ENCODE results near the gene NLGN2. TPM values are rescaled to one million over a fixed set of nuclear protein-coding genes. Genes with fewer than 3 reads are reported as not detected.

The NLGN2 gene
- polyA plus RNA-seq, 1 experiment: 8.9 TPM

DNA sequence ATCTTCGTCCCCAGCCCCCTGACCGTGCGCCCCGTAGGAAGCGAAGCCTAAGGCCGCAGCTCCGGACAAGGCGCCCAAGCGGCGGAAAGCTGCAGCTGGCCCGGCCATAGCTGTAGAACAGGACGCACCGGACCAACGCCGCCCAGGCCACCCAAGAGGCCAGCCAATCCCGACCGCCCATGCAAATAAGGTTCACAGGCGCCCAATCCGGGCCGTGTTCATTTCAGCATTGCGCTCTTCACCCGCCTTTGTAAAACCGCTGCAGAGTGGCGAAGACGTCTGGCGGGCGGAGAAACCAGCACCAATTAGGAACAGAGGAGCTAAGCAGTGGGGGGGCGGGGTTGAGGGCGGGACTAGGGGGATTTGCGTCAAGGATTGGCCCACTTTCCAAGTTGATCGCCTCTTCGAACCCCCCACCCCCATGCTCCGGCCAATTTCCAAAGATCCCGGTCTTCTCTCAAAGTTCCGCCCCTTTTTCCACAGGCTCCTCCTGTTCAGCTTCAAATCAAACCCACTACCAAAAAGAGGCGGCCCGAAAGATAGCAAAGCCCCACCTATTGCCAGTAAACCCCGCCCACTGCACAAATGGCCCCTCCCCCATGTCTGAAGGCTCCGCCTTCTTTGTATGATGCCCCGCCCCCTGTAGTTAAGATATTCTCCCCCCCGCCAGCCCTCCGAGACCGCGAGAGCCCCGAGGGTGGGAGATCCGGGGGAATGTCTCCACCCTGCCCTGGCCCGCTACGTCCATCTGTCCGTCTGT, 3.5 kb upstream of the NLGN2 start, which contains the start of gene TMEM256:
TSS of gene TMEM256 (minus strand) at position 121 of the 760 bp plus-strand sequence. CDS start at position 108, 13 bp downstream.
- Histone ChIP-seq H3K9me3 (ENCODE audit: control insufficient read depth, insufficient read depth, low read length) (no peaks in the 10 kb centered on the region), H3K27me3 (ENCODE audit: control insufficient read depth, insufficient read depth, low read length) (no peaks in the 10 kb centered on the region), H3K4me3 (ENCODE audit: low read depth, low read length) (peak within 1 kb of the TSS; percentile 87), H3K27ac (ENCODE audit: low read depth, low read length) (peak within 1 kb of the TSS; percentile 61)
- POLR2A ChIA-PET: interaction anchor here (0.6 to 1.9 kb wide), 26 partner anchors 9 to 806 kb away, joined by 3 to 20 read pairs (median 4); partner anchors contain the start of genes AURKB, CD68, DVL2 and NEURL4
- TF ChIP-seq, protein P1, sequence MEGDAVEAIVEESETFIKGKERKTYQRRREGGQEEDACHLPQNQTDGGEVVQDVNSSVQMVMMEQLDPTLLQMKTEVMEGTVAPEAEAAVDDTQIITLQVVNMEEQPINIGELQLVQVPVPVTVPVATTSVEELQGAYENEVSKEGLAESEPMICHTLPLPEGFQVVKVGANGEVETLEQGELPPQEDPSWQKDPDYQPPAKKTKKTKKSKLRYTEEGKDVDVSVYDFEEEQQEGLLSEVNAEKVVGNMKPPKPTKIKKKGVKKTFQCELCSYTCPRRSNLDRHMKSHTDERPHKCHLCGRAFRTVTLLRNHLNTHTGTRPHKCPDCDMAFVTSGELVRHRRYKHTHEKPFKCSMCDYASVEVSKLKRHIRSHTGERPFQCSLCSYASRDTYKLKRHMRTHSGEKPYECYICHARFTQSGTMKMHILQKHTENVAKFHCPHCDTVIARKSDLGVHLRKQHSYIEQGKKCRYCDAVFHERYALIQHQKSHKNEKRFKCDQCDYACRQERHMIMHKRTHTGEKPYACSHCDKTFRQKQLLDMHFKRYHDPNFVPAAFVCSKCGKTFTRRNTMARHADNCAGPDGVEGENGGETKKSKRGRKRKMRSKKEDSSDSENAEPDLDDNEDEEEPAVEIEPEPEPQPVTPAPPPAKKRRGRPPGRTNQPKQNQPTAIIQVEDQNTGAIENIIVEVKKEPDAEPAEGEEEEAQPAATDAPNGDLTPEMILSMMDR (IDR thresholded peaks at IDR 0.05; ENCODE audit: low read depth, low read length): 0 out of 2 replicates have a peak, but pooled peaks have one; percentile 1
- CTCF ChIA-PET: interaction anchor here (0.5 to 2.4 kb wide), 13 partner anchors 9 to 706 kb away, joined by 3 to 9 read pairs (median 3); partner anchors contain the start of genes KCTD11, PLSCR3 and SENP3
- peak; percentile 99 for DNase-seq (ENCODE audit: low read depth, low spot score)

DNA sequence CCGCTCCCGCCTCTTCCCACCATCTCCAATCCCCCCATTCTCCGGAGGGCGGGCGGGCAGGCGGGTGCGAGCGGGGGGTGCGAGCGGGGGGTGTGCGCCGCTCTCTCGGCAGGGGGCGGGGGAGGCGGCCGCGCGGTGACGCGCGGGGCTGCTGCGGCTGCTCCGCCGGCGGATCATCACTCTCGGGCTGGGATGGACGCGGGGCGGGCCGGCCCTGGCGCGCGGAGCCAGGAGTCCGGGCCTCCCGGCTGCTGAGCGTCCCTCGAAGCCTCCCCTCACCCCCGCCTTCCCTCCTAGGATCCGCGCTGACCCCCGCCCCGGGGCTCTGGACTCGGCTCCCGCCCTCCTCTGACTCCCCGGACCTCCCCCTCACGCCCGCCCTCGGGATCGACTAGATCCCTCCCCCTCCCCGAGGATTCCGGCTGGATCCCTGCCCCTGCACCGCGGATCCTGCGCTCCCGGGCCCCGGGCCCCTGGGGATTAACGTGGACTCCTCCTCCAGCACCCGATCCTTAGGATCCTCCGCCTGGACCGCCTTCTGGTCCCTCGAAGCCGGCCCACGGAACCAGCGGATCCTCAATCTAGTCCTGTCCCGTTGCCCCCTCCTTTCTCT, 2.8 kb upstream of the NLGN2 start:
- TF ChIP-seq, protein P1 (IDR thresholded peaks at IDR 0.05; ENCODE audit: low read depth, low read length): no peak
- ChIA-PET POLR2A (interaction anchor here (0.6 to 1.8 kb wide), 17 partner anchors 16 to 805 kb away, joined by 3 to 20 read pairs (median 4); partner anchors contain the start of genes AURKB, CD68, DVL2 and NEURL4), CTCF (interaction anchor here (0.8 to 1.1 kb wide), 2 partner anchors 52 to 156 kb away, joined by 3 to 9 read pairs; partner anchors contain the start of genes KCTD11 and SENP3)
- Histone ChIP-seq H3K4me3 (ENCODE audit: low read depth, low read length) (peak overlapping the region; percentile 86), H3K9me3 (ENCODE audit: control insufficient read depth, insufficient read depth, low read length) (no peaks in the 10 kb centered on the region), H3K27me3 (ENCODE audit: control insufficient read depth, insufficient read depth, low read length) (no peaks in the 10 kb centered on the region), H3K27ac (ENCODE audit: low read depth, low read length) (peak overlapping the region; percentile 52)
- DNase-seq (ENCODE audit: low read depth, low spot score): no peak

DNA sequence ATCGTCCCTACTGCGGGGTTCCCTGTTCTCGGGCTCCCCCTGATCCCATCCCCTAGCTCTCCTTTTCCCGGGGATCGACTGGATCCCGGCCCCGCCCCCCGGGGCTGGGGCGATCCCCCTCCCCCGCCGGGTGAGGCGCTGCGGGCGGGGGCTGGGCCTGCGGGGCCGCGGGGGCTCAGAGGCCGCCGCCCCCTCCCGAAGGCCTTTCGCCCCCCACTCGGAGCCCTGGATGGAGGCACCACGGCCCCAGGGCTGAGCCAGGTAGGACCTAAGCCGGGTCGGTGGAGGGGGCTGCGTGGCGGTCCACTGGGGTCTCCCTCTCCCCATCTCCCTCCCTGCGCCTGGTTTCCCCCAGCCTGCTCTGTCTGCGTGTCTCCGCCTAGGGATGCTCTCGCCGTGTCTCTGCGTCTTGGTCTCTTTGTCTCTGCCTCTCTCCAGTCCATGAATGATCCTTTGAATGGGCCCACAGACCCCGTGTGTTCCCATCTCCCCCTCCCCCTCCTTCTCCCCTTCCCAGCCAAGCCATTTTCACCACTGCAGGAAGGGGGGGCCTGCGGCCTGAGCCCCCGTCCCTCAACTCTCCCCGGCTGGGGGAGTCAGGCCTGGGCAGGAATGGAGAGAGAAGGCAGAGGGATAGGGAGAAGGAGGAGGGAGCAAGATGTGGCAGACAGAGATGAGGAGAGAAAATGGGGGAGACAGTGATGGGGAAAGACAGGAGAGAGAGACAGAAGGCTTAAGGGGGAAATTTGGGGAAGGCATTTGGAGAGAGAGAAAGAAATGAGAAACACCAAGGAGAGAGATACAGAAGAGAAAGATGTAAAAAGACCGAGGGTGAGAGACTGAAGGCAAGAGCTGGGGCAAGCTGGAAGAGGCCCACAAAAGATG, 2.1 kb upstream of the NLGN2 start:
- Histone ChIP-seq H3K27me3 (ENCODE audit: control insufficient read depth, insufficient read depth, low read length) (no peaks in the 10 kb centered on the region), H3K4me3 (ENCODE audit: low read depth, low read length) (peak overlapping the region; percentile 86), H3K9me3 (ENCODE audit: control insufficient read depth, insufficient read depth, low read length) (no peaks in the 10 kb centered on the region), H3K27ac (ENCODE audit: low read depth, low read length) (peak overlapping the region; percentile 52)
- no peak for DNase-seq (ENCODE audit: low read depth, low spot score)
- CTCF ChIA-PET: interaction anchor here (0.9 kb wide), 1 partner anchor 31 kb away, joined by 4 read pairs; no protein-coding TSS in a partner anchor
- POLR2A ChIA-PET: interaction anchor here (0.7 kb wide), 2 partner anchors 36 to 222 kb away, joined by 4 read pairs; no protein-coding TSS in a partner anchor
- TF ChIP-seq, protein P1 (IDR thresholded peaks at IDR 0.05; ENCODE audit: low read depth, low read length): no peak

- no peak overlapping the region for H3K27ac ChIP-seq (ENCODE audit: low read depth, low read length)
- no peak for DNase-seq (ENCODE audit: low read depth, low spot score)
- TF ChIP-seq, protein P1 (IDR thresholded peaks at IDR 0.05; ENCODE audit: low read depth, low read length): no peak
- POLR2A ChIA-PET: no interaction called here
- peak overlapping the region; percentile 86 for H3K4me3 ChIP-seq (ENCODE audit: low read depth, low read length)
- CTCF ChIA-PET: interaction anchor here (0.9 to 1.7 kb wide), 2 partner anchors 30 to 155 kb away, joined by 4 to 7 read pairs; partner anchors contain the start of gene SENP3
- no peaks in the 10 kb centered on the region; the same call in 1 of the 2 replicates for H3K9me3 ChIP-seq (ENCODE audit: control insufficient read depth, insufficient read depth, low read length)
- H3K27me3 ChIP-seq (ENCODE audit: control insufficient read depth, insufficient read depth, low read length): no peaks in the 10 kb centered on the region
These were observed 1.3 kb upstream of the NLGN2 start for GRCh38 chr17:7406235-7406825.

Measured in AG04450 (cell line).